Colonic mucosa (tissue), 4 donors: ENCODE results near the gene FAM161A. TPM values are rescaled to one million over a fixed set of nuclear protein-coding genes. Genes with fewer than 3 reads are reported as not detected.

Experiments used
- DNase-seq: peaks from one replicate; pipeline ENCODE4 v3.0.0-alpha.2; 2020
- H3K27ac ChIP-seq: fragments of 200-600 bp; one replicate; pipeline ENCODE4 v1.8.0; 2021
- H3K27me3 ChIP-seq: fragments of 200-600 bp; one replicate; pipeline ENCODE4 v1.8.0; 2021
- H3K36me3 ChIP-seq: fragments of 200-600 bp; one replicate; pipeline ENCODE4 v1.8.0; 2021
- H3K4me1 ChIP-seq: fragments of 200-600 bp; one replicate; pipeline ENCODE4 v1.8.0; 2021; ENCODE audit warnings: mild to moderate bottlenecking
- H3K4me3 ChIP-seq: fragments of 200-600 bp; one replicate; pipeline ENCODE4 v1.8.0; 2021
- H3K9ac ChIP-seq, 2 donors: one replicate each; pipeline ENCODE4 v1.7.0; 2013; ENCODE audit warnings: control low read depth in 2 of 2, low read depth in 2 of 2, low read length in 2 of 2
- H3K9me3 ChIP-seq: fragments of 200-600 bp; one replicate; pipeline ENCODE4 v1.8.0; 2021
- intact Hi-C: fragments of 100-400 bp; cut with DNase I; formaldehyde crosslinking; loops from one replicate; pipeline ENCODE4 v1.14.1; 2022
- total RNA-seq, 2 donors: library from RNA; stranded (reverse); fragmentation: NEBNext Ultra II Directional in 1 of 2; extraction: Animal tissue kit (Norgen Biotek cat#: 25700) in 1 of 2; gene quantifications; one replicate each; pipeline ENCODE4 v1.2.1, GENCODE V29; 2021
- TF ChIP-seq, protein P1 (sequence below): fragments of 200-600 bp; IDR thresholded peaks from one replicate; pipeline ENCODE4 v1.8.0; 2022; ENCODE audit warnings: antibody characterized with exemption, mild to moderate bottlenecking
- donor health status: healthy.
- donor health status: DM: no; HTN: no; CAD: no.
- donor health status: DM: no; HTN: no; CAD: no.

The FAM161A gene
- total RNA-seq, 2 donors from 2014 or later = 0.80 to 2.5 TPM

- H3K4me3 ChIP-seq = no peak overlapping the region
- TF ChIP-seq, protein P1, sequence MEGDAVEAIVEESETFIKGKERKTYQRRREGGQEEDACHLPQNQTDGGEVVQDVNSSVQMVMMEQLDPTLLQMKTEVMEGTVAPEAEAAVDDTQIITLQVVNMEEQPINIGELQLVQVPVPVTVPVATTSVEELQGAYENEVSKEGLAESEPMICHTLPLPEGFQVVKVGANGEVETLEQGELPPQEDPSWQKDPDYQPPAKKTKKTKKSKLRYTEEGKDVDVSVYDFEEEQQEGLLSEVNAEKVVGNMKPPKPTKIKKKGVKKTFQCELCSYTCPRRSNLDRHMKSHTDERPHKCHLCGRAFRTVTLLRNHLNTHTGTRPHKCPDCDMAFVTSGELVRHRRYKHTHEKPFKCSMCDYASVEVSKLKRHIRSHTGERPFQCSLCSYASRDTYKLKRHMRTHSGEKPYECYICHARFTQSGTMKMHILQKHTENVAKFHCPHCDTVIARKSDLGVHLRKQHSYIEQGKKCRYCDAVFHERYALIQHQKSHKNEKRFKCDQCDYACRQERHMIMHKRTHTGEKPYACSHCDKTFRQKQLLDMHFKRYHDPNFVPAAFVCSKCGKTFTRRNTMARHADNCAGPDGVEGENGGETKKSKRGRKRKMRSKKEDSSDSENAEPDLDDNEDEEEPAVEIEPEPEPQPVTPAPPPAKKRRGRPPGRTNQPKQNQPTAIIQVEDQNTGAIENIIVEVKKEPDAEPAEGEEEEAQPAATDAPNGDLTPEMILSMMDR = no peak
- no peak for DNase-seq
- intact Hi-C loops = loop anchor here (10.0 kb wide), 1 partner anchor 80 kb away; no protein-coding TSS in a partner anchor
- H3K9me3 ChIP-seq = no peaks in the 10 kb centered on the region
- no peaks in the 10 kb centered on the region for H3K4me1 ChIP-seq
- H3K36me3 ChIP-seq = no peaks in the 10 kb centered on the region
- no peaks in the 10 kb centered on the region for H3K27me3 ChIP-seq
- no peak overlapping the region for H3K9ac ChIP-seq
- no peak overlapping the region for H3K27ac ChIP-seq
Observed at GRCh38 chr2:61784643-61785042, 69.2 kb downstream of the FAM161A start.

DNA sequence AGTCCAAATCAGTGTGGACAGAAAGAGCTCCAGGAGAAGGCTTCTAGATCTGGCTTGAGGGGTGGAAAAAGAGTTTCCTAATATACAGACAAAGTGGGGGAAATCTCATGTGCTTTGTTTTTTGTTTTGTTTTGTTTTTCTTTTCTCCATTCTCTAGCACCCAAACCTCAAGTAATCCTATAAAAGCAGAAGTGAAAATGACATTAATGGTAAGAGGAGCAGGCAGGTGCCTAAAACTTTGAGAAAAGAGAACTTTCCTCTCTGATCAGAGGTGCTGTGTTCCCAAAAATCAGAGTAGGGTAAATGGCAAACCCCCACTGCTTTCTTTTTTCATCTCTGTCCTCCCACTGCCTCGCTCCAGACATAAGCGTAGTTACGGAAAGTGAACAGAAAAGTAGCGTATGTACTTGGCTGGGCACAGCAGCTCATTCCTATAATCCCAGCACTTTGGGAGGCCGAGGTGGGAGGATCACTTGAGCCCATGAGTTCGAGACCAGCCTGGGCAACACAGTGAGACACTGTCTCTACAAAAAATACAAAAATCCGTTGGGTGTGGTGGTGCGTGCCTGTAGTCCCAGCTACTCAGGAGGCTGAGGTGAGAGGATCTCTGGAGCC, 77.8 kb downstream of the FAM161A start:
- no peaks in the 10 kb centered on the region for H3K27me3 ChIP-seq
- no peaks in the 10 kb centered on the region for H3K36me3 ChIP-seq
- H3K9me3 ChIP-seq = no peaks in the 10 kb centered on the region
- no peaks in the 10 kb centered on the region for H3K4me1 ChIP-seq
- H3K27ac ChIP-seq = no peak overlapping the region
- TF ChIP-seq, protein P1 = no peak
- intact Hi-C loops = no loop called here
- no peak overlapping the region for H3K9ac ChIP-seq
- no peak for DNase-seq
- no peak overlapping the region for H3K4me3 ChIP-seq

Other genes starting within 250 kb of the FAM161A start
- 100 to 1,000 TPM in 1 of 2 donors, 10 to 100 TPM in 1; 80.1 to 187 TPM for gene CCT4, start 34.6 kb upstream of the FAM161A start, total RNA-seq
- 10 to 100 TPM; 22.2 to 24.4 TPM for gene COMMD1, start 51.6 kb upstream of the FAM161A start, total RNA-seq